NCI-H748 treated with DMSO at 0.1 percent for 48 hours (cell line): ENCODE measurements around the gene ZSCAN5C.
A peak's percentile ranks its signal among the peaks of the same experiment; 100 is the strongest.
"Not testable (repeated sequence)": the region's sequence is repeated elsewhere in the genome, so short reads cannot be mapped to it uniquely, and the experiment has no call there.

Experiments used
- DNase-seq: peaks from one replicate; lab custom pipeline; 2025; lab: John Stamatoyannopoulos, UW

Gene ZSCAN5C

DNA sequence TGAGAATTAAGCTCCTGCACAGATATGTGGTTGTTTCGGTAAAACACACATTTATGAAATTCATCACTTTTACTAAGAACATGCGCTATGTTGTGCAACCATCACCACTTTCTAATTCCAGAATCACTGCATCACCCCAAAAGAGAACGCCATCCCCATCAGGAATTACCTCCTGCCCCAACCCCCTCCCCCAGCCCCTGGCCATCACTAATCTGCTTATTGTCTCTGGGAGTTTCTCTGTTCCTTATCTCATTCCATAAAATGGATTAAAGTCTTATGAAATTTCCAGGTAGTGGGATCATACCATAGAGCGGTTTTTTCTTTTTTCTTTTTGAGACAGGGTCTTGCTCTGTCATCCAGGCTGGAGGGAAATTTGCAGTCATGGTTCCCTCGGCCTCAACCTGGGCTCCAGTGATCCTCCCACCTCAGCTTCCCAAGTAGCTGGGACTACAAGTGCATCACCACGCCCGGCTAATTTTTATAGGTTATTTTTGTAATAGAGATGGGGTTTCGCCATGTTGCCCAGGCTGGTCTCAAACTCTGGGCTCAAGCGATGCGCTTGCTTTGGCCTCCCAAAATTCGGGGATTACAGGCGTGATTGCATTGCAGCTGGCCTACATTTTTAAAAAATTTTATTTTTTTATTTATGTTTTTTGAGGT, 8.0 kb upstream of the ZSCAN5C start:
- no peak for DNase-seq

GRCh38 chr19:56197646-56198045, 4.4 kb upstream of the ZSCAN5C start, which contains the start of gene ZSCAN5B:
ZSCAN5B (minus strand) TSS chr19:56197783; CDS start chr19:56193052, 4,731 bp downstream.
- DNase-seq, result not testable (repeated sequence)

- DNase-seq, result no peak
These were observed 2.4 kb upstream of the ZSCAN5C start for GRCh38 chr19:56199687-56200086.

GRCh38 chr19:56207581-56207980, 5.5 kb downstream of the ZSCAN5C start:
- DNase-seq, result not testable (repeated sequence)

DNA sequence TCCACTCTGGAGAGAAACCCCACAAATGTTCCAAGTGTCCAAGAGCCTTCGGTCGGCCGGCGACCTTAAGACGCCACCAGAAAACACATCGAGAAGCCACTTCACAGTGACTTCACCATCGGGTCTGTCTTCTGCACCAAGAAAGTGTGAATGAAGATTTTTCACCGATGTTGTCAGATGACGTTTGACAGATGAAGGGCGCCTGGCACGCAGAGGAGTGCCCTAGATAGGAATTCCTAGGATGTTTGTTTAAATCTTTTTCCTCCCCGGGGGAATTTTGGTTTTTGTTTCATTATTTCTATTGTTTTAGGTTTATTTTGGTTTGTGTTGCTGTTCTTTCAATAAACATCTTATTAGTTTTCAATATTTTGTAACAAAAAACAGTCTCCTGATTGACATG, 7.0 kb downstream of the ZSCAN5C start:
- no peak for DNase-seq

DNA sequence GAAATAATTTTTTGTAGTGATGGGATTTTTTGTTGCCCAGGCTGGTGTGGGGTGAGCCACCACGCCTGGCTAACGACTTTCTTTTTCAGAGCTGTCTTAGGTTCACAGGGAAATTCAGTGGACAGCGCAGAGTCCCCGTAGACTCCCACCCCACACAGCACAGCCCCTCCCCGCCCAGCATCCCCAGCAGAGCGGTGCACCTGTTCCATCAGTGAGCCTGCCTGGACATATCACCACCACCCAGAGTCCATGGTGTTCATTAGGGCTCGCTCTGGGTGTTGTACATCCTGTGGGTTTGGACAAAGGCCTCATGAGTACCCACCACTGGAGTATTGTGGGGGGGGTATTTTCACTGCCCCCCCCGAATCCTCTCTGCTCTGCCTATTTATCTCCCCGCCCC, 8.0 kb downstream of the ZSCAN5C start:
- DNase-seq, result not testable (repeated sequence)

DNA sequence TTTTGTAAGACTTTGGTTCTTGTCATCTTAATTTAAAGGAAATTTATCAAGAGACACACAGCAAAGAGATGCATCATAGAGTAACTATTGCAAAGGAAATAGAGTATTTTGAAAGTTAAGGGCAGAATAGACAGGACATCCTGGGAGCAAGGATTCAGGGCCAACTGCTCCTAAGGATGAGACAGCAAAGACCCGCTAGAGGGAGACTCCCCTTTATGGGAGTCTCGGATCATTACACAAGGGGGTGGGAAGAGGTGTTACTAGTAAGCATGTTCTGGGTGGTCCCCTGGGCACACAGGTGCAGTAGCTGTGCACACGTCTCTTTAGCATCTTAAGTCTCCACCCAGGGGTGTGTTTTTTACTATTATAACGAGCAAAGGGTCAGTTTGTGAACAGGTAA, 9.6 kb downstream of the ZSCAN5C start:
- no peak for DNase-seq

DNA sequence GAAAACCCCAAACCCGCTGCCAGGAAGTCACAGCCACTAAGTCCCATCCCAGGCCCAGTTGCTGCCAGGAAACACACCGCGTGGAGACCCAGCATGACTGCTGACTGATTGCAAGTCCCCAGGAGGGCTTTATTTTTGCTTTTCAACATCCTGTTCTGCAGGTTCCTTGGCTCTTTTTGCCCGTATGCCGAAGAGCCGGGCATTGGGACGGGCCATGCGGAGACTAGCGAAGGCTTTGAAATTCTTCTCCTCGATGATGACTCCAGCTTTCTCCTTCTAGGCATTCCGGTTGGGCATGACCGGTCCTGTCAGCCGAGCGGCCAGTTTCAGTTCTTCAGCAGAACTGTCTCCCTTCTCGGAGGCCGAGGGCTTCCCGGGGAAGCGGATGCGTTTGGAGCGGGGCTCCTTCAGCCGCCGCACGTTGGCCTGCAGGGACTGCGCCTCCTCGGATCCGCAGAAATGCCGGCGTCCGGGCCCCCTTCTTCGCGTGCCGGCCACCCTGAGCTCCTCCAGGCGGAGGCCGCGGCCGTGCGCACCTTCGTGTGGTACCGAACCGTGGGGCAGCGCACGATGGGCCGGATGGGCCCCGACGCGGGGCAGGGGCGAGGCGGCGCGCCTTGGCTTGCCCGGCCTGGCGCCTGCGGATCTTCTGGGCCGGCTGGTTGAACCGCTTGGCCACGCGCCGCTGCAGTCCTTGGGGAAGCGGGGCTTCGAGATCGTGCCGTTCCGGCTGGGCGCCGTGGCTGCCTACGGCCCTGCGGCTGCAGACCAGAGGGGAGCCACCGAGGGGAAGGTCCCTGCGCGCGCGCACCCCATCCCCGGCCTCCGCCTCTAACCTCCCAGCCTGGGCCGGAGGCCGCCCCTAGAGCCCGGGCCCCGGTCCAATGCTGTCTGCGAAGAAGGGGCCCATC, 15.2 kb downstream of the ZSCAN5C start:
- DNase-seq, result no peak

DNA sequence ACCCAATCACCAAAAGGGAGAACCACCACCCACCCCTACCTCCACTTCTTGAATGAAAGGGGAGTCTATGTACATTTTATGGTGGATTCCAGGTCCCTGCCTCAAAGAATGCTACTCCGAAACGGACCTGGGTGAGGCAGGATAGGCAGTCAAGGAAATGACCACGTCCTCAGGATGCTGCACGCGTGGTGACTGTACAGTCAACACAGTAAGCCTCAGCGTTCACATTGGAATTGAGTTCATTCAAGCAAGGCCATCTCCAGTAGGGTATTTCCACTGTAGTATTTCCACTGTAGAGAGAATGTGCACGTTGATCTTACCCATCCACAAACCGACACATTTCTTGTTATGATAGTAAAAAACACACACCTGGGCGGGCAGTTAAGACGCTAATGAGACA, 16.9 kb downstream of the ZSCAN5C start:
- DNase-seq, result no peak

- peak; percentile 1 for DNase-seq
These were observed 19.4 kb downstream of the ZSCAN5C start for GRCh38 chr19:56221442-56221841.

DNA sequence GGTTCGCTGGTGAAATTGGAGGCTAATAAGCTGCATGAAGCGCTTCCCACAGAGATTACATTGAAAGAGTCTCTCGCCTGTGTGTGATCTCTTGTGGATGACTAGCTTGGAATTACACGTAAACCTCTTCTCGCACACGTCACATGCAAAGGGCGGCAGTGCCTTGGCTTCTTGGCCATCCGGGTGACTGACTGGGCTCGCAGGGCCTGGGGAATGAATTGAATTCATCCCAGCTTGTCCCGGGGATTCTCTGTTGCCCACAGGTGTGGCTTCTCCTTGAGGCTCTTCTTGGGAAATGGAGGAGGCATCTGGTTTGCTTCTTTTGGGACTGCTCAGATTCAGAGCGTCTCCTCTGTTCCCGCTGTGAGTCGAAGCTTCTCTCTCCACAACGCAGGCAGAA, 19.8 kb downstream of the ZSCAN5C start:
- no peak for DNase-seq

DNA sequence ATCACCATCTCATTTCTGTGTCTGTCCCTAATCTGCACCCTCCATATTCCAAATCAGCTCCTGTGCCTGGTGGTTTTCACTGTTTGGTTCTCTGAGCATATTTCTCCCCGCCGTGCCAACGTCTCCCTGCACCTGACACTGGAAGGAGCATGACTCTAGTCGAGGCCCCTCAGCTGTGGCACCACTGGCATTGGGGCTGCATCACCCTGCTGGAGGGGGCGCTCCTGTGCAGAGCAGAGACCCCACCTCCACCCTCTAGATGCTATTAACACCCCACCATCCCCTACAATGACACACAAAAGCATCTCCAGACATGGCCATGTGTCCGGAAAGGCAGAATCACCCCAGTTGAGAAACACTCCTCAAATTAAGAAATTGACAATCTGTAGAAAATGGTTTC, 20.8 kb downstream of the ZSCAN5C start:
- DNase-seq, result no peak

GRCh38 chr19:56223481-56223880, 21.4 kb downstream of the ZSCAN5C start:
- no peak for DNase-seq

- DNase-seq, result no peak
These were observed 43.2 kb downstream of the ZSCAN5C start for GRCh38 chr19:56245121-56245740.

DNA sequence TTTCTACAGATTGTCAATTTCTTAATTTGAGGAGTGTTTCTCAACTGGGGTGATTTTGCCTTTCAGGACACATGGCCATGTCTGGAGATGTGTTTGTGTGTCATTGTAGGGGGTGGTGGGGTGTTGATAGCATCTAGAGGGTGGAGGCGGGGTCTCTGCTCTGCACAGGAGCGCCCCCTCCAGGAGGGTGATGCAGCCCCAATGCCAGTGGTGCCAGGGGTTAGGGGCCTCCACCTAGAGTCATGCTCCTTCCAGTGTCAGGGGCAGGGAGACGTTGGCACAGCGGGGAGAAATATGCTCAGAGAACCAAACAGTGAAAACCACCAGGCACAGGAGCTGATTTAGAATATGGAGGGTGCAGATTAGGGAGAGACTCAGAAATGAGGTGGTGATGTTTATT, 43.7 kb downstream of the ZSCAN5C start:
- not testable (repeated sequence) for DNase-seq

DNA sequence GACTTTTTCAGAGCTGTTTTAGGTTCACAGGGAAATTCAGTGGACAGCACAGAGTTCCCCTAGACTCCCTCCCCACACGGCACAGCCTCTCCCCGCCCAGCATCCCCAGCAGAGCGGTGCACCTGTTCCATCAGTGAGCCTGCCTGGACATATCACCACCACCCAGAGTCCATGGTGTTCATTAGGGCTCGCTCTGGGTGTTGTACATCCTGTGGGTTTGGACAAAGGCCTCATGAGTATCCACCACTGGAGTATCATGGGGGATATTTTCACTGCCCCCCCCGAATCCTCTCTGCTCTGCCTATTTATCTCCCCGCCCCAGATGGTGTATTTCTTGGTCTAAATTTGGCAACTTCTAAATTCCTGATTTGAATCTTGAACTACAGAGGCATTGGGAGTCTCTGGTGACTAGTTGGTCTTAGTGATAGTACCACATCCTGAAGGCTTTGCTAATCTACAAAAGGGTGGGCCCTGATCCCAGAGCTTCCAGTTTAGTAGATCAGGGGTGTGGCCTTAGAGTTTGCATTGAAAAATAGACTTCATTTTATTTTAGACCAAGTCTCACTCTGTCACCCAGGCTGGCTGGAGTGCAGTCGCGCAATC, 46.8 kb downstream of the ZSCAN5C start:
- not testable (repeated sequence) for DNase-seq

GRCh38 chr19:56252699-56253422, 50.8 kb downstream of the ZSCAN5C start:
- peak; percentile 30 for DNase-seq

GRCh38 chr19:56253737-56254136, 51.7 kb downstream of the ZSCAN5C start:
- peak; percentile 64 for DNase-seq

DNA sequence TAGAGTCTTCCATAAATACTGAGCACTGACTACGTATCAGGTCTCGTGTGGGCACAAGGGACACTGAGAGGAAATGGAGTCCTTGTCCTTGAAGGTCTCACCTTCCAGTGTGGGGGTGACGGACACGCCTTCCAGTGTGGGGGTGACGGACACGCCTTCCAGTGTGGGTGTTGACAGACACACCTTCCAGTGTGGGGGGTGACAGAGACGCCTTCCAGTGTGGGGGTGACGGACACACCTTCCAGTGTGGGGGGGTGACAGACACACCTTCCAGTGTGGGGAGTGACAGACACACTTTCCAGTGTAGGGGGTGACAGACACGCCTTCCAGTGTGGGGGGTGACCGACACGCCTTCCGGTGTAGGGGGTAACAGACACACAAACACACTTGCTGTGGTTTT, 56.2 kb downstream of the ZSCAN5C start:
- no peak for DNase-seq
